B cell (primary cell): Measurements from ENCODE around the gene TNXB.

Experiments
- CTCF ChIP-seq: fragments of 200-600 bp; IDR thresholded peaks from one replicate; pipeline ENCODE4 v1.8.0; 2022; ENCODE audit warnings: antibody characterized with exemption, mild to moderate bottlenecking
- EZH2 ChIP-seq: IDR thresholded peaks from 2 replicates; pipeline ENCODE4 v1.6.1; 2012; ENCODE audit warnings: borderline replicate concordance, low read depth, mild to moderate bottlenecking, moderate library complexity, low read length; ENCODE audit not compliant: insufficient read depth, poor library complexity, severe bottlenecking

GRCh38 chr6:32084780-32085179 is 24.4 kb downstream of the TNXB start:
- no peak for TF ChIP-seq CTCF
- TF ChIP-seq EZH2, result no peak
